NCI-H82 treated with DMSO at 0.1 percent for 48 hours (cell line): ENCODE data around the gene ZMYM2.
"Not testable (repeated sequence)": the region's sequence is repeated elsewhere in the genome, so short reads cannot be mapped to it uniquely, and the experiment has no call there.

Source experiments
- DNase-seq: peaks from one replicate; lab custom pipeline; 2025; ENCODE audit not compliant: unreplicated experiment; lab: John Stamatoyannopoulos, UW

Gene ZMYM2

DNA sequence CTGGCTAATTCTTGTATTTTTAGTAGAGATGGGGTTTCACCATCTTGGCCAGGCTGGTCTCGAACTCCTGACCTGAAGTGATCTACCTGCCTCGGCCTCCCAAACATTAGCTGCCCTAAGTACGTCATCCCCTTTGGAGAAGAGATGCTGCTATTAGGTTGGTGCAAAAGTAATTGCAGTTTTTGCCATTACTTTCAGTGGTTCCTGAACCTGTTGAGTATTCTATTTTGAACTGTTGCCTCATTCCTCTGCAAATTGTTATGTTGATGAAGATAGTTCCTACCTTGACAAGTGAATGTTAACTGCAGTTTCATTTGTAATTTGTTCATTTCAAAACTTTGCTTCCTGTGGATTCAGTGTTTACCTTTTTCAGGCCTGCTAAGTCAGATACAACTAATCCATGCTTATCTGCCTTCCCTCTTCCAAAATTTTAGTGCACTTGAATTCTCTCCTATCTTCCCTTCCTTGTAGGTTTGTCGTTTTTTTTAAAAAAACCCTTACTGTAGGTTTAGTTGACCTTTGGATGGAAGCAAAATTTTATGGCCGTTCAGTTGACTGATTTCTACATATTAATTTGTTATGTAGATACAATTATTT, 24.0 kb downstream of the ZMYM2 start:
- DNase-seq: no peak

DNA sequence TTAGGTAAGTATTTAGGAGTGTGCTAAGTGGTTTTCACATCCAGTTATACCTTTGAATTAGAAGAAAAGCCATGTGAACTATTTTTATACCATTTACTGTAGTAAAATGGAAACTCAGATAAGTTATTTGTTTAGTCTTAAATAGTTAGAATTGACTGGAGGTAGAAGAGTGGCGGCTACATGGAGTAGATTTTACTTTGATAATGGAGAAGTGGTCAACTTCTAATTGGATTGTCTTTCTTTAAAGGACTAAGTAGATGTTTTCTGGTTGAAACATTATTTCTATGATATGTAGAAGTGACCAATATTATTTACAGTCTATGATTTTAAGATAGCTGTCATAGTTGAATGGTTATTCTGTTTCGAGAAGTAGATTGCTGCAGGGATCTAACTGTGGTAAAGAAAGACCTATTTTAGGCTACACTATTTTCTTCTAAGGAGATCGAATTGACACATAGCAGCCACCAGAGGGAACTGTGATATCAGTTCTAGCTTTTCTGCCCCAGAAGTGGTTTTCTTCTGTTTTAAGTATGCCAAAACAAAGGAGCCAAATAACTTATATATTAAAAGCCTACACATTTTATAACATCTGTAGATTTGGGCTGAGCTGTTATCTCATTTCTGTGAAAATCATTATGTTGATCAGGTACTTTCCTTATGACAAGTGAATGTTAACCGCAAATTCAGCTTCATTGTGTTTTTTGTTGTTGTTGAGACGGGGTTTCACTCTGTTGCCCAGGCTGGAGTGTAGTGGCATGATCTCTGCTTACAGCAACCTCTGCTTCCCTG, 26.1 kb downstream of the ZMYM2 start:
- no peak for DNase-seq

DNA sequence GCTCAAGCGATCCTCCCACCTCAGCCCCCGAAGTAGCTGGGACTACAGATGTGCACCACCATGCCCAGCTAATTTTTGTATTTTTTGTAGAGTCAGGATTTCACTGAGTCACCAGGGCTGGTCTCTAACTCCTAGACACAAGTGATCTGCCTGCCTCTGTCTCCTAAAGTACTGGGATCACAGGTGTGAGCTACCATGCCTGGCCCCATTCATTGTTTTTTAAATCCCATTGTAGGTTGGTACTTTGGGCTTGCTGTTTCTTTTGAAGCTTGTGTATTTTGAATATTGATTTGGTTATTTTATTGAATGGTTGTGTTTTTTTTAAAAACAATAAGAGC, 26.7 kb downstream of the ZMYM2 start:
- DNase-seq: no peak

DNA sequence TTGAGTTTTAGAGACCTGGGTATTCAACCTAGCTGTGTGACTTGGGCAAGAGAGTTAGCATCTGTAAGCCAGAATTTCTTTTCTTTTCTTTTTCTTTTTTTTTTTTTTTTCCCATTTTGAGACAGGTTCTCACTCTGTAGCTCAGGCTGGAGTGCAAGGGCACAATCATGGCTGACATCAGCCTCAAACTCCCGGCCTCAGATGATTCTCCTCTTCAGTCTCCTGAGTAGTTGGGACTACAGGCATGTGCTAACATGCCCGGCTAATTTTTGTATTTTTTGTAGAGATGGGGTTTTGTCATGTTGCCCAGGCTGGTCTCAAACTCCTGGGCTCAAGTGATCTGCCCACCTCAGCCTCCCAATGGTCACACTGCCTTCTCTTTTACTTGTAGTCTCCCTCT, 33.0 kb downstream of the ZMYM2 start:
- DNase-seq: no peak

DNA sequence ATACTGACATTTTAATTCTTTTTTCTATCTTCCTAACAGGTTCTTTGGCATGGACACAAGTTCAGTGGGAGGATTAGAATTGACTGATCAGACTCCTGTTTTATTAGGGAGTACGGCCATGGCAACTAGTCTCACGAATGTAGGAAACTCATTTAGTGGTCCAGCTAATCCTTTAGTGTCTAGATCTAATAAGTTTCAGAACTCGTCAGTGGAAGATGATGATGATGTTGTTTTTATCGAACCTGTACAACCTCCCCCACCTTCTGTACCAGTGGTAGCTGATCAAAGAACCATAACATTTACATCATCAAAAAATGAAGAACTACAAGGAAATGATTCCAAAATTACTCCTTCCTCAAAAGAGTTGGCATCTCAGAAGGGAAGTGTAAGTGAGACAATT, 34.5 kb downstream of the ZMYM2 start:
- no peak for DNase-seq

DNA sequence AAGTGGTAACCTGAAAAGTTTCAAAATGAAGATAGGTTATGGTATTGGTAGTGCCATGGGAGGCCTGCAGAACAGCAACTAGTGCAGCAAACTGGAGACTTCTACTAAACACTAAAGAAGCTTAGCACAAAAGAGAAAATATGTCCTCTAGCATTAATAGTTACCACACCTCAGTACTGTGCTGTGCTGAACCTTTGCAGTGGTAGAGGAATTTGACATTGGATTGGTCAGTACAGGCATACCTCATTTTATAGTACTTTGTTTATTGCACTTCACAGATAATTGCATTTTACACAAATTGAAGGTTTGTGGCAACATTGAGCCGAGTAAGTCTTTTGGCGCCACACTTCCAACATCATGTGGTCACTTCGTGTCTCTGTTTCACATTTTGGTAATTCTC, 40.4 kb downstream of the ZMYM2 start:
- no peak for DNase-seq

DNA sequence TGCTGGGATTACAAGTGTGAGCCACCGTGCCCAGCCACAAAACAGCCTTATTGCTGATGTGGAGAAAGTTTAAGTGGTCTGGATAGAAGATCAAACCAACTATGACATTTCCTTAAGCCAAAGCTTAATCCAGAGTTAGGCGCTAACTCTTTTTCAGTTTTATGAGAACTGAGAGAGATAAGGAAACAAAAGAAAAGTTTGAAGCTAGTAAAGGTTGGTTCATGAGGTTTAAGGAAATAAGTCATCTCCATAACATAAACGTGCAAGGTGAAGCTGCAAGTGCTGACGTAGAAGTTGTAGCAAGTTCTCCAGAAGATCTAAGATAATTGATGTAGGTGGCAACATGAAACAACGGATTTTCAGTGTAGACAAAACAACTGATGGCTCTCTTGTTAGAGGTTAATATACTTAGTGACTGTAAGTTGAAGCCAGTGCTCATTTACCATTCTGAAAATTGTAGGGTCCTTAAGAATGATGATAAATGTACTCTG, 41.6 kb downstream of the ZMYM2 start:
- DNase-seq: no peak

DNA sequence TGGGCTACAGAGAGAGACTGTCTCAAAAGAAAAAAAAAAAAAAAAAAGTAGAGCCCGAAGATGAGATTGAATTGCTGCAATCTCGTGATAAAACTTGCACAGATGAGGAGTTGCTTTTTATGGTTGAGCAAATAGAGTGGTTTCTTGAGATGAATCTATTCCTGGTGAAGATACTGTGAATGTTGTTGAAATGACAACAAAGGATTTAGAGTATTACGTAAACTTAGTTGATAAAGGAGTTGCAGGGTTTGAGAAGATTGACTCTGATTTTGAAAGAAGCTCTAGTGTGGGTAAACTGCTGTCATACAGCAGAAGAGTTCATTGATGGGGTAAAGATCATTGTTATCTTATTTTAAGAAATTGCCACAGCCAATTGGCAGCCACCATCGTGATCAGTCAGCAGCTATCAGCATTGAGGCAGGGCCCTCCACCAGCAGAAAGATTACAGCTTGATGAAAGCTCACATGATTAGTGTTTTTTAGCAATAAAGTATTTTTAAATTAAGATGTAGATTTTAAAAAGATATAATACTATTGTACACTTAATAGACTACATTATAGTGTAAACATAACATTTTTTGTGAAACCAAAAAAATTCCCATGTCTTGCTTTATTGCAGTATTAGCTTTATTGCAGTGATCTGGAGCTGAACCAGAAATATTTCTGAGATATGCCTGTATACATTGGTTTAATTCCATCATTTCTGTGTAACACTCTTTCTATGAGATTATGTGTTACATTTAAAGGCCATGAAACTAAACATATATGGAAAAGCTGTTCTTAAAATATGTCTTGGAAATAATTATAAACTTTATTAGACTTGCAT, 43.1 kb downstream of the ZMYM2 start:
- DNase-seq: no peak

DNA sequence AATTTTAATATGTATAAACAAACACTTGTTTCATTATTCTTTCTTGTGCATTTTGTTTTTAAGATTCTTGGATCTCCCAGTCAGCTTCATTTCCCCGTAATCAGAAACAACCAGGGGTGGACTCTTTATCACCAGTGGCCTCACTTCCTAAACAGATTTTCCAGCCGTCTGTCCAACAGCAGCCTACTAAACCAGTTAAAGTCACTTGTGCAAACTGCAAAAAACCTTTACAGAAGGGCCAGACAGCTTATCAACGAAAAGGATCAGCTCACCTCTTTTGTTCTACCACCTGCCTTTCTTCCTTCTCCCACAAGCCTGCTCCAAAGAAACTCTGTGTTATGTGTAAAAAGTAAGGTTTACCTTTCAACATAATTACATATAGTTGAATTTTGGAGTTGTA, 44.3 kb downstream of the ZMYM2 start:
- DNase-seq: peak; percentile 26

DNA sequence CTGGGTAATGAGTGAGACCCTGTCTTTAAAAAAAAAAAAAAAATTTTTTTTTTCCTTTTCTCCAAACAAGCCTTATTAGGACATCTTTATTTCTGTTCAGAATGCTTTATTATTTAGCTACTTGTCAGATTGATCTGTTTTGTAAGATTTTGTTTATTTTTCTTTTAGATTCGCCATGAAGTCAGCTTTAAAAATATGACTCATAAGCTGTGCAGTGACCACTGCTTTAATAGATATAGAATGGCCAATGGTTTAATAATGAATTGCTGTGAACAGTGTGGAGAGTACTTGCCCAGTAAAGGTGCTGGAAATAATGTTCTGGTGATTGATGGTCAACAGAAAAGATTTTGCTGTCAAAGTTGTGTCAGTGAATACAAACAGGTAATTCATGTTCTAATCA, 47.7 kb downstream of the ZMYM2 start:
- no peak for DNase-seq

DNA sequence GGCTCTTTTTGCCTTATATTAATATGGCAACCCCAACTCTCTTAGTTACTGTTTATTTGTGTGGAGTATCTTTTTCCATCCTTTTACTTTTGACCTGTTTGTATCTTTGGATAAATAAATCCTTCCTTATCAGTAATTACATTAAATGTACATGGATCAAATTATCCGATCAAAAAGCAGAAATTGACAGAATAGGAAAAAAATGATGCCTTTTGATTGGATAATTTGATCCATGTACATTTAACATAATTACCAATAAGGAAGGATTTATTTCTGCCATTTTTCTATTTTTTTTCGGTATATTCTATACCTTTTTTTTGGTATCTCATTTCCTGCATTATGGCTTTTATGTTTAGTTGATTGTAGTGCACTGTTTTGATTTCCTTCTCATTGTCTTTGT, 57.2 kb downstream of the ZMYM2 start:
- DNase-seq: no peak

DNA sequence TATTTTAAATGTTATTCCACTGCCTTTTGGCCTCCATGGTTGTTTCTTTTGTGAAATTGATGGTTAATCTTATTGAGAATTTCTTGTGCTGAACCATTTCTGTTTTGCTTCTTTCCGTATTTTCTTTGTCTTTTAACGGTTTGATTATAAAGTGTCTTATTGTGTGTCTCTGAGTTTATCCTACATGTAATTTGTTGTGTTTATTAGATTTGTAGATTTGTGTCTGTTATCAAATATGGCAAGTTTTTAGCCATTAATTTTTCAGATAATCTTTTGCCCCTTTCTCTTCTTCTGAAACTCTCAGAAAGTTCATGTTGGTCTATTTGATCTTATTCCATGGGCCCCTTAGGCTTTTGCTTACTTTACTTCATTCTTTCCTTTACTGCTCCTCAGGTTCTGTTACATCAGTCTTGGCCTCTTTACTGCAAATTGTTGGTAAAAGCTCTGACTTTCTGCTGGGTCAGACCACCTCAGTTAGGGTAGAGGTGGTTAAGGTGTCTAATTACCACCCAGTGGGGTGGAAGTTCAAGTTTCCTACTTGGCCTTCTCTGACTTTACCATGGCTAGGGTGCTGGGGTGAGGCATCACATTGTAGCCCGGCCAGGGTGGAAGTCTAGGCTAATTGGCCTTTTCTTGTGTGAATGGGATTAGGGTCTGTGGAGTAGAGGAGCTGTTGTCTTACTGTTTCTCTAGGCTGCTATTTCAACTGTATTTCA, 58.3 kb downstream of the ZMYM2 start:
- DNase-seq: no peak

DNA sequence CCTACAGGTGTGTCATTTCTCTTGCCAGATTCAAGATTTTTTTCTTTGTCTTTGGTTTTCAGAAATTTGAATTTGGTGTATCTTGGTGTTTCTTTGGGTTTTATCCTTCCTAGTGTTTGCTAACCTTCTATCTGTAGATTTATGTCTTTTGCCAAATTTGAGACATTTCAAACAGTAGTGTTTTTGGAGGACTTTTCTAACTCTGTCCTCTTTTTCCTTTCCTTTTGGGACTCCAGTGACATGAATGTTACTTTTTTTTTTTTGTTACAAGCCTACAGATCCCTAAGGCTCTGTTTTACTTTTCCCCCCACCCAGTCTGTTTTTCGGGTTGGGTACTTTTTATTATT, 58.8 kb downstream of the ZMYM2 start:
- DNase-seq: no peak

DNA sequence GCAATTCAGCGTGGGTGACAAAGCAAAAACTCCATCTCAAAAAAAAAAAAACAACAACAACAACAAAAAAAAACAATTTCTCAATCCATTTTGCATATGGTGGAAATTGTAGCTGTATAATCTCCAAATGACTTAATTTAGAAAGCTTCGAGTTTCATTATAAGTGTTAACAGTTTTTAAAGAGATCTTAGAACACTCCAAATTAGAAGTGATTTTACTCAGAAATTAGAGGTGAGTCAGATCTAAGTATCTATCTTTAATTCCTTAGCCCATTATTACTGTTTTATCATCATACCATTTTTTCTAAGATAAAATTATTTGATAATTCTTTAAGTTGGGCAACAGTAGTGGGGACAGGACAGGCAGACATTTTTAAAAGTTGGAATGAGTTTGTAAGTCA, 60.5 kb downstream of the ZMYM2 start:
- DNase-seq: no peak

DNA sequence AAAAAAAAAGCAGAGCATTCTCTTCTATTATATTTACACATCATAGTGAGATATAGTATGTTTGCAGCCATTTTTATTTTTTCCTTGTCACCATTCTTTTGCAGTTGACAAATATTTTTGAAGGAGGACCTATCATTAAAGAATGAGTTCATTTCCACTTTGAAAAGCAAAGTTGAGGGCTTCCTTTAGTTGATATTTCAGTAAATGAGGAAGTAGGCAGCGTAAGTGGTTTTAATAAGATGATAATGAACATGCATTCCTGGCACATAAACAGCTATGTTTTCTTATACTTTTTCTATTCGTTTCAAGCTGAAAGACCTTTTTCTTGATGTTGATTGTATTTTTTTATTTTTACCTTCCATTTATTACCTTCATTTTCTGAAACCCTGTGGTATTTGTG, 66.2 kb downstream of the ZMYM2 start:
- DNase-seq: no peak

DNA sequence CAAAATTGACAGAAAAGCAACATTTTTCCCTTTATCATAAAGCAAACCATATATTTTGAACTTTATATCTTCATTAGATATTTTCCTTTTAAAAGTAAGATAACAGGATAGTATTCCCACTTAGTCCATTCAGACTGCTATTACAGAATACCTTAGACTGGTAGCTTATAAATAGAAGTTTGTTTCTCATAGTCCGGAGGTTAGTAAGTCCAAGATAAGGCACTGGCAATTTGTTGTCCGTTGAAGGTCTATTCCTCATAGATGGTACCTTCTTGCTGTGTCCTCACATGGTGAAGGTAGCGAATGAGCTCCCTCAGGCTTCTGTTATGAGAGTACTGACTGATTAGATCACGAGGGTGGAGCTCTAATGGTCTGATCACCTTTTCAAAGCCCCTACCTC, 70.4 kb downstream of the ZMYM2 start:
- DNase-seq: no peak

DNA sequence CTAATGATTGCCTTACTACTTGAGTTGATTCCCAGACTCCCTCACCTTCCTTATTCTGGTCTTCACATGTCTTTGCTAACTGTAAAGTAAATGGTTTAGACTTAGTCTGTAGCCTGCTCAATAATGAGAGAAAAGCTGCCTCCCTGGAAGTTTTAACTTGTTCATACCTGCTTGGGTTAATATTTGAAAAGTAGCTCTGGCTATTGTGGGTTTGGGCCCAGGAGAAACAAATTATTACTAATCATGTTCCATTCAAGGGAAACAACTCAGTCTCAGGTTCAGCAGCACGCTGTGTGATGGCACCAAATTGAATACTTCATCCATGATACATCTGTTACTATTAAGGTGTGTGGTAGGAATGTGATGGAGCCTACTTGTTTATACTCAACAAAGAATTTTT, 75.0 kb downstream of the ZMYM2 start:
- DNase-seq: no peak

DNA sequence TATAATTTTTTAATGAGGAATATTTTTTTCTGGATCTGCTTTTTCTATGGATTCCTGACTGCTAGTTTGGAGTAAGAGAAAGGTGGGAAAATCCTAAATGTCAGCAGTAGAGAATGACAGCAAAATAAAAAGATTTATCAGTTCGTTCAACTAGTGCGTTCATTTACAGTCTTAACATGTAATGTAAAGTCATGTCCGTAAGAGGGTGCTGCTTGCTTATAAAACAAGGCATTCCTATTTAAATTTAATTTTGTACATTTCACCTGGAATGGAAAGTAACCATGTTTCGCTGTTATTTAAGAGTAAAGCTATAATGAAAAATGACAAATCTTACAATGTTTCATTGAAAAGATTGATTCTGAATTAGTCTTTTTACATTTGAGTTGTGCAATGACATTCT, 76.6 kb downstream of the ZMYM2 start:
- no peak for DNase-seq

DNA sequence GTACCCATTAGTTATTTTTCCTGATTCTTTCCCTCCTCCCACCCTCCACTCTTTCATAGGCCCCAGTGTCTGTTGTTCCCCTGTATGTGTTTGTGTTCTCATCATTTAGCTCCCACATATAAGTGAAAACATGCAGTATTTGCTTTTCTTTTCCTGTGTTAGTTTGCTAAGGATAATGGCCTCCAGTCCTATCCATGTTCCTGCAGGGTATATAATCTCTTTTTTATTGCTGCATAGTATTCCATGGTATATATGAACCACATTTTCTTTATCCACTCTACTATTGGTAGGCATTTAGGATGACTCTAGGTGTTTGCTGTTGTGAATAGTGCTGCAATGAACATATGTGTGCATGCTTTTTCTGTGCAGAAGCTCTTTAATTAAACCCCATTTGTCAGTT, 79.4 kb downstream of the ZMYM2 start:
- DNase-seq: no peak

DNA sequence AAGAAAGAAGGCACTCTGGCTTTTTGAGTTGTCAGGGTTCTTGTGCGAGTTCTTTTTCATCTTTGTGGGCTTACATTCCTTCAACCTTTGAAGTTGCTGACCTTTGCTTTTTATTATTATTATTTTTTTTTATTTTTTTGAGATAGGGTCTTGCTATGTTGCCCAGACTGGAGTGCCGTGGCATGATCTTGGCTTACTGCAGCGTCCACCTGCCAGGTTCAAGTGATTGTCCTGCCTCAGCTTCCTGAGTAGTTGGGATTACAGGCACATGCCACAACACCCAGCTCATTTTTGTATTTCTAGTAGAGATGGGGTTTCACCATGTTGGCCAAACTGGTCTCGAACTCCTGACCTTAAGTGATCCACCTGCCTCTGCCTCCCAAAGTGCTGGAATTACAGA, 84.1 kb downstream of the ZMYM2 start:
- DNase-seq: not testable (repeated sequence)

DNA sequence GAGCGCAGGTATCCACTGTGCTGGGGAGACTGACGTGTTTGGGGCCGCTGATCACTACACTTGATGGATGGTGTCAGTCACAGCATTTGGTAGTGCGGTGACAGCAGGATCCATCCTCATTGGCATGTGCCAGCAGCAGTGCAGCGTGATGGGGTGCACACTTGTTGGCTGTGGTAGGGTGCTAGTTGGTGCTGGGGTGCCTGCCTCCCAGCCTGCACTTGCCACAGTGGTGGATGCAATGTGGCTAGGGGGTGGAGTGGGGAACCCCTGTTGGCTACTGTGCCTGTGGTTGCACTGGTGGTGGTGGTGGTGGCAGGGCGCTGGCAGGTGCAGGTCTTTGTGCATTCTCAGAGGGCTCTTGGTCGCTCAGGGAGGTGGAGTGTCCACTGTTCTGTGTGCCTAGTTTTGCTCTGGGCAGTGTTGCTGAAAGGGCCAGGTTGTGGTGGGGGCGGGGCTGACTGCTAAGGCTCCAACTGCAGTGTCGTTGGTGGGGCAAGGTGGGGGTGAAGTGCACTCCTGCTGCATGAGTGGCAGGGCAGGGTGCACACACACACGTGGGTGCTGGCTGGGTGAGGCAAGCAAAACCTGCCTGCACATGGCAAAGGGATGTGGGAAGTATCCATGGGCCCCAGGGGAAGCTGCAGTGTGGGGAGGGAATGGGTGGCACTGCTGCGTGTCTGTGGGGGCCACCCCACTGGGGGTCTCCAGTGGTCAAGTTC, 84.8 kb downstream of the ZMYM2 start:
- no peak for DNase-seq
